Endothelial cell (in vitro differentiated cells): Measurements from ENCODE around the gene FARP2. TPM values are rescaled to one million over a fixed set of nuclear protein-coding genes. Genes with fewer than 3 reads are reported as not detected.
A peak's percentile ranks its signal among the peaks of the same experiment; 100 is the strongest.

Experiments used
- DNase-seq: peaks from one replicate; pipeline ENCODE4 v3.0.0; 2021; ENCODE audit warnings: low spot score
- H3K27ac Mint-ChIP-seq: one replicate; pipeline ENCODE4 v1.8.0; 2021; ENCODE audit warnings: mixed read lengths, inconsistent platforms; ENCODE audit not compliant: unreplicated experiment
- H3K27me3 Mint-ChIP-seq: one replicate; pipeline ENCODE4 v1.8.0; 2021; ENCODE audit warnings: mild to moderate bottlenecking, moderate library complexity, mixed read lengths, inconsistent platforms; ENCODE audit not compliant: unreplicated experiment
- H3K36me3 Mint-ChIP-seq: one replicate; pipeline ENCODE4 v1.8.0; 2021; ENCODE audit warnings: mild to moderate bottlenecking, low read depth, mixed read lengths, inconsistent platforms; ENCODE audit not compliant: unreplicated experiment
- H3K4me1 Mint-ChIP-seq: one replicate; pipeline ENCODE4 v1.8.0; 2021; ENCODE audit warnings: mild to moderate bottlenecking, mixed read lengths, inconsistent platforms; ENCODE audit not compliant: unreplicated experiment
- H3K4me3 Mint-ChIP-seq: one replicate; pipeline ENCODE4 v1.8.0; 2021; ENCODE audit warnings: mild to moderate bottlenecking, mixed read lengths, inconsistent platforms; ENCODE audit not compliant: unreplicated experiment
- H3K9me3 Mint-ChIP-seq: one replicate; pipeline ENCODE4 v1.8.0; 2021; ENCODE audit warnings: mixed read lengths, inconsistent platforms; ENCODE audit not compliant: unreplicated experiment
- CTCF ChIP-seq: fragments of 200-600 bp; sonication (generic); IDR thresholded peaks from one replicate; pipeline ENCODE4 v1.5.0; 2021; ENCODE audit warnings: antibody characterized with exemption; ENCODE audit not compliant: unreplicated experiment
- total RNA-seq: library from RNA; stranded (reverse); fragmentation: NEBNext Ultra II Directional; extraction: Animal tissue kit (Norgen Biotek cat#: 25700); gene quantifications from one replicate; pipeline ENCODE4 v1.2.1, GENCODE V29; 2021; ENCODE audit not compliant: unreplicated experiment

Gene FARP2
- total RNA-seq, 1 donor from 2014 or later: 19.1 TPM

GRCh38 chr2:241489733-241490680 lies 133.9 kb downstream of the FARP2 start:
- Mint-ChIP-seq H3K27me3 (peaks cover 8% of the 10 kb centered on the region), H3K36me3 (peaks cover 11% of the 10 kb centered on the region), H3K9me3 (no peaks in the 10 kb centered on the region), H3K4me1 (no peaks in the 10 kb centered on the region), H3K4me3 (no peak overlapping the region), H3K27ac (no peak overlapping the region)
- no peak for DNase-seq
- TF ChIP-seq CTCF: no peak

GRCh38 chr2:241490825-241491506 lies 134.9 kb downstream of the FARP2 start:
- no peak overlapping the region for H3K4me3 Mint-ChIP-seq
- H3K27ac Mint-ChIP-seq: no peak overlapping the region
- H3K9me3 Mint-ChIP-seq: no peaks in the 10 kb centered on the region
- TF ChIP-seq CTCF: no peak
- no peak for DNase-seq
- H3K4me1 Mint-ChIP-seq: no peaks in the 10 kb centered on the region
- H3K27me3 Mint-ChIP-seq: peaks cover 8% of the 10 kb centered on the region
- H3K36me3 Mint-ChIP-seq: peaks cover 14% of the 10 kb centered on the region

- H3K4me1 Mint-ChIP-seq: no peaks in the 10 kb centered on the region
- no peak for DNase-seq
- peaks cover 14% of the 10 kb centered on the region for H3K36me3 Mint-ChIP-seq
- peaks cover 8% of the 10 kb centered on the region for H3K27me3 Mint-ChIP-seq
- H3K27ac Mint-ChIP-seq: no peak overlapping the region
- H3K4me3 Mint-ChIP-seq: no peak overlapping the region
- TF ChIP-seq CTCF: no peak
- no peaks in the 10 kb centered on the region for H3K9me3 Mint-ChIP-seq
Observed at GRCh38 chr2:241491549-241492173, 135.6 kb downstream of the FARP2 start.

- H3K36me3 Mint-ChIP-seq: peaks cover 14% of the 10 kb centered on the region
- no peak for TF ChIP-seq CTCF
- H3K9me3 Mint-ChIP-seq: no peaks in the 10 kb centered on the region
- DNase-seq: no peak
- no peak overlapping the region for H3K4me3 Mint-ChIP-seq
- peak overlapping the region; percentile 65 for H3K27ac Mint-ChIP-seq
- peaks cover 8% of the 10 kb centered on the region for H3K27me3 Mint-ChIP-seq
- H3K4me1 Mint-ChIP-seq: no peaks in the 10 kb centered on the region
Observed at GRCh38 chr2:241492174-241492565, 136.1 kb downstream of the FARP2 start.
